Memory B cell (primary cell): ENCODE measurements around the gene OBP2A.
"Not testable (repeated sequence)": the region's sequence is repeated elsewhere in the genome, so short reads cannot be mapped to it uniquely, and the experiment has no call there.

Experiments
- ATAC-seq: fragments of 150-1000 bp; cut with Tn5 transposase; 2 replicates; pipeline ENCODE4 v1.10.0; 2021; ENCODE audit warnings: low read depth, mild to moderate bottlenecking, moderate library complexity
- DNase-seq, 2 donors: peaks; one replicate each; pipeline ENCODE4 v3.0.0; 2022; ENCODE audit warnings: low spot score in 2 of 2
- H3K27ac Mint-ChIP-seq: one replicate; pipeline ENCODE4 v1.8.0; 2022; ENCODE audit warnings: mild to moderate bottlenecking, moderate library complexity, mixed read lengths
- H3K27me3 Mint-ChIP-seq: one replicate; pipeline ENCODE4 v1.8.0; 2022; ENCODE audit warnings: mixed read lengths
- H3K36me3 Mint-ChIP-seq: one replicate; pipeline ENCODE4 v1.8.0; 2022; ENCODE audit warnings: mild to moderate bottlenecking, mixed read lengths
- H3K4me1 Mint-ChIP-seq: one replicate; pipeline ENCODE4 v1.8.0; 2022; ENCODE audit warnings: mixed read lengths
- H3K4me3 Mint-ChIP-seq: one replicate; pipeline ENCODE4 v1.8.0; 2022; ENCODE audit warnings: mild to moderate bottlenecking, moderate library complexity, mixed read lengths
- H3K9me3 Mint-ChIP-seq: one replicate; pipeline ENCODE4 v1.8.0; 2022; ENCODE audit warnings: mixed read lengths

Gene OBP2A, protein sequence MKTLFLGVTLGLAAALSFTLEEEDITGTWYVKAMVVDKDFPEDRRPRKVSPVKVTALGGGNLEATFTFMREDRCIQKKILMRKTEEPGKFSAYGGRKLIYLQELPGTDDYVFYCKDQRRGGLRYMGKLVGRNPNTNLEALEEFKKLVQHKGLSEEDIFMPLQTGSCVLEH

GRCh38 chr9:135545646-135546176 lies at the start of gene OBP2A:
Gene OBP2A (plus strand): TSS chr9:135546126. CDS start chr9:135546181, 55 bp downstream.
- not testable (repeated sequence) for H3K27me3 Mint-ChIP-seq, H3K27ac Mint-ChIP-seq, H3K4me1 Mint-ChIP-seq, H3K4me3 Mint-ChIP-seq, ATAC-seq, DNase-seq, H3K9me3 Mint-ChIP-seq, H3K36me3 Mint-ChIP-seq

- no peak for DNase-seq
- peaks cover 14% of the 10 kb centered on the region for H3K4me1 Mint-ChIP-seq
- ATAC-seq, result no peak
- no peak overlapping the region for H3K4me3 Mint-ChIP-seq
- peaks cover 7% of the 10 kb centered on the region for H3K36me3 Mint-ChIP-seq
- no peaks in the 10 kb centered on the region for H3K27me3 Mint-ChIP-seq
- no peaks in the 10 kb centered on the region for H3K9me3 Mint-ChIP-seq
- H3K27ac Mint-ChIP-seq, result no peak overlapping the region
These were observed 47.4 kb upstream of the OBP2A start for GRCh38 chr9:135498381-135499126.

- Mint-ChIP-seq H3K4me1 (peaks cover 16% of the 10 kb centered on the region), H3K4me3 (peak overlapping the region; percentile 84), H3K9me3 (no peaks in the 10 kb centered on the region), H3K27ac (peak overlapping the region; percentile 20), H3K27me3 (no peaks in the 10 kb centered on the region), H3K36me3 (peaks cover 14% of the 10 kb centered on the region)
- DNase-seq (peak; percentile 77 to 88), ATAC-seq (peak; percentile 57)
These were observed 46.4 kb upstream of the OBP2A start for GRCh38 chr9:135499326-135500070.

DNA sequence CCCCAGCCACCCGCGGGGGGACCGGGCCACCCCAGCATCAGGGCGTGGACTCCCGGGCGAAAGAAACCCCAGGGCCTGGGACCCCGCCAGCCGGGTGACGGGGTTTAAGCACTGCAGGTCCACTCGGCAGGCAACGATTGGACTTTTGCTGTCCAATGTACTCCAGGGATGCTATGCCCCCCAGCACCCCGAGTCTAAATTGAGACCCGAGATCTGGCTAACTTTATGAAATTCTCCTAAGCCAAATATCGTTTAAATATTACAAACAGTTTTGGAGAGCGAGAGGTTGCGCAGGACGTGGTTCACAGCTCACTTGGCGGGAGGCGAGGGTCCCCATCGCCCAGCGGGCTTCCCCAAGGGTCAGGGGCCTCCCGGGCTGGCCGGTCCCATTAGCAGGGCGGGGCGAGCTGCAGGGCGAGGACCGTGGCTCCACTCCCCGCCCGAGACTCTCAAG lies 45.8 kb upstream of the OBP2A start:
- peak; percentile 3 for ATAC-seq
- no peak for DNase-seq
- H3K4me3 Mint-ChIP-seq, result peak overlapping the region; percentile 96
- no peaks in the 10 kb centered on the region for H3K27me3 Mint-ChIP-seq
- peaks cover 18% of the 10 kb centered on the region for H3K36me3 Mint-ChIP-seq
- H3K4me1 Mint-ChIP-seq, result peaks cover 18% of the 10 kb centered on the region
- peak overlapping the region; percentile 96 for H3K27ac Mint-ChIP-seq
- no peaks in the 10 kb centered on the region for H3K9me3 Mint-ChIP-seq

DNA sequence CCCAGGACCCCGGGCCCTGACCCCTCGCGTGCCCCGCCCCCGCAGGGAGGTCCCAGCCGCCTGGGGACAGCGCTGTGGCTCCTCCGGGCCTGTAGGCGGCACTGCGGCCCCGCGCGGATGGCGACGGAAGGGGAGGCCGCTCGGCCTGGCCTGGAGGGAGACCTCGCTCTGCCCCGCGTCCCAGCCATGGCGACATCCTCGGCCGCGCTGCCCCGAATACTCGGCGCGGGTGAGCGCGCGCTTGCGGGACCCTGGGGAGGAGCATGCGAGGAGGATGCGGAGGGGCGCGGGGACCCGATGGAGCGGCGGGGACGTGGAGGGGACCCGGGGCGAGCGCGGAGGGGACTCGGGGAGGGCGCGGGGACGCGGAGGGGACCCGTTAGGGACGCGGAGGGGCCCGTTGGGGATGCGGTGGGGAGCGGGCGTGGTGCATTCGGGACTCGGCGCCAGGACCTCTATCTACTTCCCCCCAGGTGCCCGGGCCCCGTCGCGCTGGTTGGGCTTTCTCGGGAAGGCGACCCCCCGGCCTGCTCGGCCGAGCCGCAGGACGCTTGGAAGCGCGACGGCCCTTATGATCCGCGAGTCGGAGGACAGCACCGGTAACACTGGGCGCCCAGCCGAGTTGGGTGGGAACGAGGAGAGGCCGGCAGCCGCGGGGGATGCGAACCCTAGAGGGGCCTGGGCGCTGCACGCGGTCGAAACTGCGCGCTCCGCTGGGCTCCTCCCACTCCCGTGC lies 45.2 kb upstream of the OBP2A start, which contains the start of gene MRPS2:
Gene MRPS2, plus strand, starts transcription at position 158 of the 736 bp plus-strand sequence. Its CDS starts 29 bp downstream, at position 187.
- H3K36me3 Mint-ChIP-seq, result peaks cover 20% of the 10 kb centered on the region
- ATAC-seq, result peak; percentile 92
- peak; percentile 87 to 96 for DNase-seq

DNA sequence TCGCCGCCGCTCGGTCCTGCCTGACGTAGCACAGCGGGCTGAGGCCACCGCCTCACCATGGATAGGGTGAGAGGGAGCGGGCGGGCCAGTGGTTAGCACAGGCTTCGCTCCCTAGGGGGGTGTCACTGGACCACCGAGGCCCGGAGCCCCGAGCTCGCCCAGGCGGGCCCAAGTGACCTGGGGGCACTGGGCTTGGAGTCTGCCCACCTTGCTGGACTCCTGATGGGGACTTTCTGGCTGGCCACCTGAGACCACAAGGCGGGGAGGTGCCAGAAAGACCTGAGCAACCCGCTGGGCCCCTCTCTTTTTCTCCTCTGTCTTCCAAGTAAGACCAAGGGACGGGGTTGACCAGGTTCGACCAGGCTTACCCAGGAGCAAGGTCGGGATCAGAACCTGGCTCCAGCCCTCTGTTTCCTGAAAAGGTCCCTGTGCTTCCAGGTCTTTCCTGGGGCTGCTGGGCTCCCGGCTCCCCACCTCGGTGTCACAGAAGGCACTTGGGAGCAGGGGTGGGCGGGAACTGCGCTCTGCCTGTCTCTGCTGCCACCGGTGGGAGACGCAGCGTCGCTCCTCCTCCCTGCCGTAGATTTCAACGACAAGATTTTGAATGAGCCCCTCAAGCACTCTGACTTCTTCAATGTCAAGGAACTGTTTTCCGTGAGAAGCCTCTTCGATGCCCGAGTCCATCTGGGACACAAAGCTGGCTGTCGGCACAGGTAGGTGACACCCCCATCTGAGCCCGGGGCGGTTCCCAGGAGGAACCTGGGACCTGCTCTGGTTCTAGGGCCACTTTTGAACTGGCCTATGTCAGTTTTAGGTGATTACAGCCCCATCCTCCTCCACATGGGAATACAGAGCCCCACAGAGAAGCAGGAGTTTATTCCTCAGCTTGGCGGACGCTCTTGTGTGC lies 44.4 kb upstream of the OBP2A start:
- Mint-ChIP-seq H3K27me3 (no peaks in the 10 kb centered on the region), H3K27ac (peak overlapping the region; percentile 41), H3K4me1 (peaks cover 18% of the 10 kb centered on the region), H3K36me3 (peaks cover 20% of the 10 kb centered on the region), H3K9me3 (no peaks in the 10 kb centered on the region), H3K4me3 (peak overlapping the region; percentile 96)
- ATAC-seq, result no peak
- DNase-seq, result no peak

More for the DNA sequence above, 45.2 kb upstream of the OBP2A start, which contains the start of gene MRPS2:
- Mint-ChIP-seq H3K27ac (peak within 1 kb of the TSS; percentile 96), H3K4me1 (peaks cover 18% of the 10 kb centered on the region), H3K4me3 (peak within 1 kb of the TSS; percentile 96), H3K9me3 (no peaks in the 10 kb centered on the region), H3K27me3 (no peaks in the 10 kb centered on the region)

GRCh38 chr9:135502168-135502872 lies 43.6 kb upstream of the OBP2A start:
- no peak for ATAC-seq
- peak overlapping the region; percentile 96 for H3K4me3 Mint-ChIP-seq
- peaks cover 18% of the 10 kb centered on the region for H3K4me1 Mint-ChIP-seq
- no peaks in the 10 kb centered on the region for H3K27me3 Mint-ChIP-seq
- no peaks in the 10 kb centered on the region for H3K9me3 Mint-ChIP-seq
- DNase-seq, result no peak
- H3K36me3 Mint-ChIP-seq, result peaks cover 20% of the 10 kb centered on the region
- H3K27ac Mint-ChIP-seq, result no peak overlapping the region

DNA sequence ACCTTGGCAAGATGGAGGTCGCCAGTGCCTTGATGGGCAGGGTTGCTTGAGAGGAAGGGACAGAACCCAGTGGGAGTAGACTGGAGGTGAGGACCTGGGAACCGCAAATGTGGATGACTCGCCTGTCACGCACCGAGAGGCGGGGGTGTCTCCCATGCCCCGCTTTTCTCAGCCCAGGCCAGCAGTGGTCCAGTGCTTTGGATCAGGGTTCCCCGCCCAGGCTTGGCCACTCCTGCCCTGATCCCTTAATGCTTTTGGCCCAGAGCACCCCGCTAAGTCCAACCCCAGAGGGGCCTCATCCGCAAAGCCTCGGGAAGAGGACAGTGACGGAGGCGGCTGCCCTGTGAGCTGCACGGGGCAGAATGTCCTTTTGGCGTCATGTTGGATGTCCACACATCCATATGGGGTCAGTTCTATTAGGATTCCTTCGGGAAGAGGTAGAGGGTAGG lies 43.0 kb upstream of the OBP2A start:
- Mint-ChIP-seq H3K36me3 (peaks cover 22% of the 10 kb centered on the region), H3K27me3 (no peaks in the 10 kb centered on the region), H3K27ac (no peak overlapping the region), H3K9me3 (no peaks in the 10 kb centered on the region), H3K4me1 (peaks cover 18% of the 10 kb centered on the region), H3K4me3 (no peak overlapping the region)
- DNase-seq (no peak), ATAC-seq (no peak)

DNA sequence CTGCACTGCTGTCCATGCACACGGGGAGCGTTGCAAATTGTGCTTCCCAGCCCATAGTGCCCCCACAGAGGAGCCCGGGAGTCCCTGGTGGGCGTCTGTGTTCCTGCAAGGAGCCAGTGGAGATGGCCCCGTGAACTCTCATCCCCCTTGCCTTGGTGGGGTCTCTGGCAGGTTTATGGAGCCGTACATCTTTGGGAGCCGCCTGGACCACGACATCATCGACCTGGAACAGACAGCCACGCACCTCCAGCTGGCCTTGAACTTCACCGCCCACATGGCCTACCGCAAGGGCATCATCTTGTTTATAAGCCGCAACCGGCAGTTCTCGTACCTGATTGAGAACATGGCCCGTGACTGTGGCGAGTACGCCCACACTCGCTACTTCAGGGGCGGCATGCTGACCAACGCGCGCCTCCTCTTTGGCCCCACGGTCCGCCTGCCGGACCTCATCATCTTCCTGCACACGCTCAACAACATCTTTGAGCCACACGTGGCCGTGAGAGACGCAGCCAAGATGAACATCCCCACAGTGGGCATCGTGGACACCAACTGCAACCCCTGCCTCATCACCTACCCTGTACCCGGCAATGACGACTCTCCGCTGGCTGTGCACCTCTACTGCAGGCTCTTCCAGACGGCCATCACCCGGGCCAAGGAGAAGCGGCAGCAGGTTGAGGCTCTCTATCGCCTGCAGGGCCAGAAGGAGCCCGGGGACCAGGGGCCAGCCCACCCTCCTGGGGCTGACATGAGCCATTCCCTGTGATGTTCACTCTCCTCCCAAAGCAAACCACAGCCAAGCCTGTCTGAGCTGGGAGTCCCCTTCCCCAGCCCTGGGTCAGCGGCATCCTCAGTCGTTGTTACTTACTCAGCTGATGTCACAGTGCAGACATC lies 42.3 kb upstream of the OBP2A start:
- Mint-ChIP-seq H3K27ac (no peak overlapping the region), H3K27me3 (peaks cover 2% of the 10 kb centered on the region), H3K9me3 (no peaks in the 10 kb centered on the region), H3K36me3 (peaks cover 22% of the 10 kb centered on the region), H3K4me3 (no peak overlapping the region), H3K4me1 (peaks cover 18% of the 10 kb centered on the region)
- DNase-seq (no peak), ATAC-seq (no peak)

DNA sequence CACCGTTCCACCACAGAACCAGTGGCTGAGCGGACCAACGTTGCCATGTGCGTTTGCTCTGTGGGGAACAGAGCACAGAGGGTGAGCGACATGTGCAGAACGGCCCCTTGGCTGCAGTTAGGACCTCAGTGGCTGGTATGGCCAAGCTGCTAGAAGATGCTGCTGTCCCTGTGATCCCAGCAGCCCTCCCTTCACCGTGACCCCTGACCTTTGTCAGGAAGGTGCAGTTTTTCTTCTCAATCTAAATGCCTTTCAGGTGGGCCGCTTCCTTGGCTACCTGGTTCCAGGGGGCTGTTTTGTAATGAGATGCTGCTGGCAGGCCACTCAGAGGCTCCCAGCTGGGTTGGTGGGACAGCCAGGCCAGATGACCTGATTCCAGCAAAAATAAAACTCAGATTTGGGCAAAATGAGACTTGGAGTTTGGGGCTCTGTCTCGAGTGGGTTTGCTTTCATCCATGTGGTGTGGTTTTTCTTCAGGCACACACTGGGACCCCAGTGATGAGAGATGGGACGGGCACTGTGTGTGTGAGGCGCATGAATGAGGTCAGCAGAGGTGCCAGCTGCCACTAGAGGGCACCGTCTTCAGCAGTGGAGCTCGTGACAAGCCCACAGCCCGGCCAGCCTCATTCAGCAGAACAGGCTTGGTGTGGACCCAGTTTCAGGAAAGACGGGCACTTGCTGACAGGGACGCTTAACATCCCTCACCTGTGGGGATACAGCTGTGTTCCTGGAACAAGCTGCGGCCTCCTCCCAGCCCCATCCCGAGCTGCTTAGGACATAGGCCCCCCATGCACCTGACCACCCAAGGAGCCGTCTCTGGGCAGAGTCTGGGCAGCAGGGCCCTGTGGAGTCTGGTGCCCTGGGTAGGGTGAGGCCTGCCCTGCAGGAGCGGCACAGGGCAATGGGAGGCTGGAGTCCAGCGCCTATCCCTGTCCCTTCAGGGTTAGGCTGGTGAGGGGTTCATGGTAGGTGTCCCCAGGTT lies 41.4 kb upstream of the OBP2A start:
- ATAC-seq, result no peak
- H3K36me3 Mint-ChIP-seq, result peaks cover 22% of the 10 kb centered on the region
- peaks cover 14% of the 10 kb centered on the region for H3K4me1 Mint-ChIP-seq
- H3K4me3 Mint-ChIP-seq, result no peak overlapping the region
- no peak overlapping the region for H3K27ac Mint-ChIP-seq
- H3K9me3 Mint-ChIP-seq, result peaks cover 6% of the 10 kb centered on the region
- DNase-seq, result peak; percentile 34 to 44
- H3K27me3 Mint-ChIP-seq, result peaks cover 2% of the 10 kb centered on the region
